CD14-positive monocyte (primary cell): Measurements from ENCODE around the gene SSBP3. TPM values are rescaled to one million over a fixed set of nuclear protein-coding genes. Genes with fewer than 3 reads are reported as not detected.

Experiments
- DNase-seq, 3 donors: peaks; one replicate each; pipeline ENCODE4 v3.0.0-alpha.2; 2011 to 2022
- H2AFZ ChIP-seq: 2 replicates; pipeline ENCODE4 v1.6.0; 2012; ENCODE audit warnings: mild to moderate bottlenecking, low read depth, low read length, inconsistent platforms; ENCODE audit not compliant: insufficient read depth, poor library complexity, severe bottlenecking
- H3K27ac ChIP-seq, 2 donors: 1 replicate in 1 of 2; 2 replicates in 1 of 2; pipeline ENCODE4 v1.5.1; 2012 to 2013; ENCODE audit warnings: low read length in 2 of 2, control low read depth in 1 of 2, inconsistent platforms in 1 of 2, low read depth in 1 of 2, mild to moderate bottlenecking in 1 of 2
- H3K27me3 ChIP-seq, 2 donors: one replicate each; pipeline versions ENCODE4 v1.6.0 to v1.6.1; 2011 to 2013; ENCODE audit warnings: low read length in 2 of 2; ENCODE audit not compliant: control insufficient read depth in 2 of 2, insufficient read depth in 2 of 2
- H3K36me3 ChIP-seq, 2 donors: replicated peaks in 1 of 2; 1 replicate in 1 of 2; 2 replicates in 1 of 2; pipeline versions ENCODE4 v1.5.1 to v1.6.1; 2012 to 2013; ENCODE audit warnings: low read length in 2 of 2, control low read depth in 1 of 2, inconsistent platforms in 1 of 2, mild to moderate bottlenecking in 1 of 2; ENCODE audit not compliant: insufficient read depth in 2 of 2, control insufficient read depth in 1 of 2
- H3K4me1 ChIP-seq, 2 donors: 1 replicate in 1 of 2; 2 replicates in 1 of 2; pipeline versions ENCODE4 v1.5.1 to v1.6.1; 2012 to 2013; ENCODE audit warnings: low read length in 2 of 2, control low read depth in 1 of 2, inconsistent platforms in 1 of 2, mild to moderate bottlenecking in 1 of 2, moderate library complexity in 1 of 2; ENCODE audit not compliant: insufficient read depth in 2 of 2, control insufficient read depth in 1 of 2
- H3K4me2 ChIP-seq: replicated peaks from 2 replicates; pipeline ENCODE3; 2012; ENCODE audit warnings: low read length, moderate library complexity, mild to moderate bottlenecking; ENCODE audit not compliant: poor library complexity, severe bottlenecking; ENCODE audit errors: extremely low read depth
- H3K4me3 ChIP-seq, 3 experiments: fragments of 200-600 bp in 1 of 3; sonication (generic) in 1 of 3; replicated peaks in 1 of 3; 1 replicate in 2 of 3; 2 replicates in 1 of 3; pipeline ENCODE4 v1.5.1; 2011 to 2013; ENCODE audit warnings: low read length in 3 of 3, mild to moderate bottlenecking in 3 of 3, control low read depth in 2 of 3, low read depth in 2 of 3, inconsistent platforms in 1 of 3, moderate library complexity in 1 of 3
- H3K79me2 ChIP-seq: 2 replicates; pipeline ENCODE4 v1.6.0; 2012; ENCODE audit warnings: mild to moderate bottlenecking, control low read depth, inconsistent platforms, low read length, moderate library complexity; ENCODE audit not compliant: insufficient read depth
- H3K9ac ChIP-seq: 2 replicates; pipeline ENCODE4 v1.6.0; 2017; ENCODE audit warnings: low read length, mild to moderate bottlenecking; ENCODE audit not compliant: insufficient read depth, poor library complexity, severe bottlenecking
- H3K9me3 ChIP-seq, 2 donors: replicated peaks in 1 of 2; 1 replicate in 1 of 2; 2 replicates in 1 of 2; pipeline versions ENCODE4 v1.5.1 to v1.6.1; 2012 to 2013; ENCODE audit warnings: low read length in 2 of 2, control low read depth in 1 of 2; ENCODE audit not compliant: control insufficient read depth in 1 of 2, insufficient read depth in 1 of 2
- H4K20me1 ChIP-seq: 2 replicates; pipeline ENCODE4 v1.6.0; 2012; ENCODE audit warnings: mild to moderate bottlenecking, low read length, control low read depth, moderate library complexity; ENCODE audit not compliant: insufficient read depth
- H3K27ac Mint-ChIP-seq, 7 donors: one replicate each; pipeline ENCODE4 v1.8.0; 2020; ENCODE audit warnings: mild to moderate bottlenecking in 7 of 7, mixed read lengths in 7 of 7, moderate library complexity in 6 of 7, inconsistent platforms in 2 of 7
- H3K27me3 Mint-ChIP-seq, 3 donors: one replicate each; pipeline ENCODE4 v1.8.0; 2021 to 2022; ENCODE audit warnings: low read depth in 3 of 3, mild to moderate bottlenecking in 3 of 3, mixed read lengths in 3 of 3, moderate library complexity in 3 of 3, inconsistent platforms in 1 of 3
- H3K36me3 Mint-ChIP-seq, 2 donors: one replicate each; pipeline ENCODE4 v1.8.0; 2020; ENCODE audit warnings: mixed read lengths in 2 of 2, inconsistent platforms in 1 of 2, mild to moderate bottlenecking in 1 of 2
- H3K4me1 Mint-ChIP-seq: one replicate; pipeline ENCODE4 v1.8.0; 2020; ENCODE audit warnings: mild to moderate bottlenecking, mixed read lengths
- H3K4me3 Mint-ChIP-seq, 2 donors: one replicate each; pipeline ENCODE4 v1.8.0; 2020; ENCODE audit warnings: mild to moderate bottlenecking in 2 of 2, mixed read lengths in 2 of 2, moderate library complexity in 1 of 2
- H3K9me3 Mint-ChIP-seq, 7 donors: one replicate each; pipeline ENCODE4 v1.8.0; 2020 to 2022; ENCODE audit warnings: mixed read lengths in 7 of 7, mild to moderate bottlenecking in 6 of 7, moderate library complexity in 6 of 7, inconsistent platforms in 2 of 7
- WGBS: methylation state at CpG from one replicate; pipeline ENCODE4 v1.1.5; 2013; ENCODE audit warnings: missing lambda C conversion rate; ENCODE audit not compliant: insufficient coverage; 5-methylcytosine and 5-hydroxymethylcytosine counted together
- intact Hi-C, 2 donors: fragments of 100-400 bp; cut with micrococcal nuclease; formaldehyde crosslinking; loops; one replicate each; pipeline versions ENCODE4 v1.15.0 to v1.15.1; 2023
- polyA plus RNA-seq, 3 donors: library from polyadenylated mRNA; depleted of rRNA in 1 of 3; unstranded in 2 of 3; stranded (reverse) in 1 of 3; fragments of 300-500 nt in 2 of 3; fragments of >200 nt in 1 of 3; fragmentation: Illumina TruSeq in 2 of 3; gene quantifications; 1 replicate in 2 of 3; 2 replicates in 1 of 3; pipeline ENCODE4 v1.2.3, GENCODE V29; 2012 to 2021
- TF ChIP-seq, protein P1 (sequence below): fragments of 200-600 bp; IDR thresholded peaks from one replicate; pipeline ENCODE4 v1.8.0; 2022; ENCODE audit warnings: antibody characterized with exemption, mild to moderate bottlenecking

SSBP3 gene
- polyA plus RNA-seq, 3 donors: 4.1 to 30.7 (median 4.3) TPM

DNA sequence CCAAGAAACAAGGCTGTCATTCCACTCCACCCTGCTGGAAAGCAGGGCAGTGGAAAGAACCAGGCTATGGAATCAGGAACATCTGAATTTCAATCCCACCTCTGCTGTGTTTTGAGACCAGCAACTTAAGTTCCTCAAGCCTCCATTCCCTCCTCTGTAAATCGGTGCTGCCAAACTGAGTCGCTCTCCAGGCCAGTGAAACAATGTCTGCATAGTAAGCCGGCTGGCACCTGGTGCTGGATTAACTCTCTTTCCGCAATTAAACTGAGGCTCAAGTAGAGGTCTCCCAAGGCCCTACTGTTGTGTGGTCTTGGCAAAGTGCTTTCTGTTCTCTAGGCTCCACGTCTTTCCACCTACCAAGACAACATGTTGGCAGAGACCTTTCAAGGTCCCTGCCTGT lies 65.3 kb downstream of the SSBP3 start:
- Mint-ChIP-seq H3K9me3 (peaks cover 0 to 2% (median 0%) of the 10 kb centered on the region in 7 donors), H3K27ac (peak overlapping the region in 1 of 7 donors; percentile 72), H3K4me3 (no peak overlapping the region), H3K27me3 (peaks cover 0 to 2% (median 1%) of the 10 kb centered on the region in 3 donors), H3K4me1 (peaks cover 22% of the 10 kb centered on the region), H3K36me3 (peaks cover 13 to 14% of the 10 kb centered on the region in 2 donors)
- 97% methylated on average over 4 of the region's 5 CpGs for WGBS
- Histone ChIP-seq H3K27ac (no peak overlapping the region), H3K36me3 (peaks cover 0 to 7% of the 10 kb centered on the region in 2 donors), H3K27me3 (no peaks in the 10 kb centered on the region), H2AFZ (no peak overlapping the region), H3K79me2 (no peaks in the 10 kb centered on the region), H3K4me1 (no peaks in the 10 kb centered on the region), H3K4me2 (no peak overlapping the region), H3K4me3 (no peak overlapping the region), H4K20me1 (peaks cover 44% of the 10 kb centered on the region), H3K9me3 (no peaks in the 10 kb centered on the region), H3K9ac (no peak overlapping the region)
- DNase-seq: no peak
- TF ChIP-seq, protein P1, sequence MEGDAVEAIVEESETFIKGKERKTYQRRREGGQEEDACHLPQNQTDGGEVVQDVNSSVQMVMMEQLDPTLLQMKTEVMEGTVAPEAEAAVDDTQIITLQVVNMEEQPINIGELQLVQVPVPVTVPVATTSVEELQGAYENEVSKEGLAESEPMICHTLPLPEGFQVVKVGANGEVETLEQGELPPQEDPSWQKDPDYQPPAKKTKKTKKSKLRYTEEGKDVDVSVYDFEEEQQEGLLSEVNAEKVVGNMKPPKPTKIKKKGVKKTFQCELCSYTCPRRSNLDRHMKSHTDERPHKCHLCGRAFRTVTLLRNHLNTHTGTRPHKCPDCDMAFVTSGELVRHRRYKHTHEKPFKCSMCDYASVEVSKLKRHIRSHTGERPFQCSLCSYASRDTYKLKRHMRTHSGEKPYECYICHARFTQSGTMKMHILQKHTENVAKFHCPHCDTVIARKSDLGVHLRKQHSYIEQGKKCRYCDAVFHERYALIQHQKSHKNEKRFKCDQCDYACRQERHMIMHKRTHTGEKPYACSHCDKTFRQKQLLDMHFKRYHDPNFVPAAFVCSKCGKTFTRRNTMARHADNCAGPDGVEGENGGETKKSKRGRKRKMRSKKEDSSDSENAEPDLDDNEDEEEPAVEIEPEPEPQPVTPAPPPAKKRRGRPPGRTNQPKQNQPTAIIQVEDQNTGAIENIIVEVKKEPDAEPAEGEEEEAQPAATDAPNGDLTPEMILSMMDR: no peak
- intact Hi-C loops: no loop called here

DNA sequence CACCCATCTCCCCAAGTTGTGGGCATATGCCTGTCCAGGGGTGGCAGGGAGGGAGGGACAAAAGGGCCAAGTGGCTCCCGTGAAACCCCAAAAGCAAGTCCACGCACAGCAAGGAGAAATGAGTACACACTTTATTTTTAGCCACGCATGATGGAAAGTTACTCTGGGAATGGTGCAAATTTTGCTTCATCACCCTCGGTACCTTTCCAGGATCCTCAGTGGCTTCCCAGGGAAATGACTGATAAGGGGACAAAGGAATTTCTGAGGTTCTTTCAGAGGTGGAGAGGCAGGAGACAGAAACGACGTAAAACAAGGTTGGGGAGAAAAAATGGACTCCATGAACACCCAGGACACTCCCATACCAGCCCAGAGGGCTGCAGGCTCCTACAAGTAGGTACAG lies 65.8 kb downstream of the SSBP3 start:
- Histone ChIP-seq H4K20me1 (peaks cover 48% of the 10 kb centered on the region), H3K9ac (no peak overlapping the region), H3K36me3 (peaks cover 0 to 7% of the 10 kb centered on the region in 2 donors), H3K79me2 (no peaks in the 10 kb centered on the region), H2AFZ (no peak overlapping the region), H3K9me3 (no peaks in the 10 kb centered on the region), H3K27me3 (no peaks in the 10 kb centered on the region), H3K4me1 (no peaks in the 10 kb centered on the region), H3K4me3 (no peak overlapping the region), H3K4me2 (no peak overlapping the region), H3K27ac (no peak overlapping the region)
- no peak for DNase-seq
- Mint-ChIP-seq H3K27me3 (peaks cover 0 to 2% (median 1%) of the 10 kb centered on the region in 3 donors), H3K36me3 (peaks cover 13 to 14% of the 10 kb centered on the region in 2 donors), H3K4me3 (no peak overlapping the region), H3K27ac (no peak overlapping the region), H3K4me1 (peaks cover 26% of the 10 kb centered on the region), H3K9me3 (peaks cover 0 to 2% (median 0%) of the 10 kb centered on the region in 7 donors)
- intact Hi-C loops: no loop called here
- WGBS: 96% methylated on average over 4 of the region's 6 CpGs
- TF ChIP-seq, protein P1: no peak
